ENCODE data around the gene CUL1.

DNA sequence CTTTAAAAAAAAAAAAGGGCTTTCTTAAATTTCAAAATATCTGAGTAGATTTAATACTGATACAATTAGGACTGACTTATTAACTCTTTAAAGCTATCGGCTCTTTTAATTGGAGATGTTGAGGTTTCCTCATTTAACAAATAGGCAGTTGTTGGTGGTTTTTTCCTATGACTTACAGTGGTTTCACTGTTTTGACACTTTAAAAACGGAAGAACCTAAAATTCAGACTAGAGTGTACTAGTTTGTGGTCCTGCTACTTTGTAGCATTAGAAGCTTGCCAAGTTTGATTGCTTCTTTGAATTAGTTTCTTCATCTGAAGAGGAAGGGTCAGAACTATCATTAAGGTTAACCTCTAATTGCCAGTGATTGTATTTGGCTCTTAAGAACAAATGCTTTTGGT, 27.7 kb downstream of the CUL1 start:
- TF ChIP-seq, protein P1, sequence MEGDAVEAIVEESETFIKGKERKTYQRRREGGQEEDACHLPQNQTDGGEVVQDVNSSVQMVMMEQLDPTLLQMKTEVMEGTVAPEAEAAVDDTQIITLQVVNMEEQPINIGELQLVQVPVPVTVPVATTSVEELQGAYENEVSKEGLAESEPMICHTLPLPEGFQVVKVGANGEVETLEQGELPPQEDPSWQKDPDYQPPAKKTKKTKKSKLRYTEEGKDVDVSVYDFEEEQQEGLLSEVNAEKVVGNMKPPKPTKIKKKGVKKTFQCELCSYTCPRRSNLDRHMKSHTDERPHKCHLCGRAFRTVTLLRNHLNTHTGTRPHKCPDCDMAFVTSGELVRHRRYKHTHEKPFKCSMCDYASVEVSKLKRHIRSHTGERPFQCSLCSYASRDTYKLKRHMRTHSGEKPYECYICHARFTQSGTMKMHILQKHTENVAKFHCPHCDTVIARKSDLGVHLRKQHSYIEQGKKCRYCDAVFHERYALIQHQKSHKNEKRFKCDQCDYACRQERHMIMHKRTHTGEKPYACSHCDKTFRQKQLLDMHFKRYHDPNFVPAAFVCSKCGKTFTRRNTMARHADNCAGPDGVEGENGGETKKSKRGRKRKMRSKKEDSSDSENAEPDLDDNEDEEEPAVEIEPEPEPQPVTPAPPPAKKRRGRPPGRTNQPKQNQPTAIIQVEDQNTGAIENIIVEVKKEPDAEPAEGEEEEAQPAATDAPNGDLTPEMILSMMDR (IDR thresholded peaks at IDR 0.05), result no peak
- TF ChIP-seq POLR2A (IDR thresholded peaks at IDR 0.05), result no peak
